ENCODE data around the gene MTHFD2L.

DNA sequence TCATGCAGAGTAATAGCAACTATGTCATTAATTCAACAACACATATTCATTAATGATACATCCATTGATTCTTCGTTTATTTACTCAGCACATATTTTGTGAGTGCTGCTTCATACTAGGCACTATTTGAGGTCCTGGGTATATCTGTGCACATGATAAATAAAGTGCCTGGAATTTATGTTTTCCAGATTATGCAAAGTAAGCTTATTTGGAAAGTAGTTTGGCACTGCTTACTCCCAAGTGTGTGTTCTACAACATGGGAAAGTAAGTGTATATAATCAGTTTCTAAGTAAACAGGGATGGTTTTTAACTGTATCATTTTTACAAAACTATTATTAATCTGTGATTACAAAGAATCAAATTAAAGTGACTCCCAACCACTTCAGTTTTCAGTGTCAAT lies 133.6 kb downstream of the MTHFD2L start:
- TF ChIP-seq, protein P1, sequence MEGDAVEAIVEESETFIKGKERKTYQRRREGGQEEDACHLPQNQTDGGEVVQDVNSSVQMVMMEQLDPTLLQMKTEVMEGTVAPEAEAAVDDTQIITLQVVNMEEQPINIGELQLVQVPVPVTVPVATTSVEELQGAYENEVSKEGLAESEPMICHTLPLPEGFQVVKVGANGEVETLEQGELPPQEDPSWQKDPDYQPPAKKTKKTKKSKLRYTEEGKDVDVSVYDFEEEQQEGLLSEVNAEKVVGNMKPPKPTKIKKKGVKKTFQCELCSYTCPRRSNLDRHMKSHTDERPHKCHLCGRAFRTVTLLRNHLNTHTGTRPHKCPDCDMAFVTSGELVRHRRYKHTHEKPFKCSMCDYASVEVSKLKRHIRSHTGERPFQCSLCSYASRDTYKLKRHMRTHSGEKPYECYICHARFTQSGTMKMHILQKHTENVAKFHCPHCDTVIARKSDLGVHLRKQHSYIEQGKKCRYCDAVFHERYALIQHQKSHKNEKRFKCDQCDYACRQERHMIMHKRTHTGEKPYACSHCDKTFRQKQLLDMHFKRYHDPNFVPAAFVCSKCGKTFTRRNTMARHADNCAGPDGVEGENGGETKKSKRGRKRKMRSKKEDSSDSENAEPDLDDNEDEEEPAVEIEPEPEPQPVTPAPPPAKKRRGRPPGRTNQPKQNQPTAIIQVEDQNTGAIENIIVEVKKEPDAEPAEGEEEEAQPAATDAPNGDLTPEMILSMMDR (IDR thresholded peaks at IDR 0.05; ENCODE audit: control extremely low read depth in 1 of 3, insufficient read depth in 1 of 3, low read depth in 1 of 3, low read length in 3 of 3): no peak
- no peak for TF ChIP-seq RFX5 (IDR thresholded peaks at IDR 0.05; ENCODE audit: borderline replicate concordance, low read depth, low read length)
- no peak for TF ChIP-seq BCL11A (IDR thresholded peaks at IDR 0.05; ENCODE audit: low read depth in 2 of 2, low read length in 2 of 2)
- TF ChIP-seq EZH2 (IDR thresholded peaks at IDR 0.05; ENCODE audit: low read depth, low read length, severe bottlenecking): no peak
- no peak for TF ChIP-seq EP300 (IDR thresholded peaks at IDR 0.05; ENCODE audit: borderline replicate concordance in 1 of 2, low read depth in 2 of 2, low read length in 2 of 2)
- TF ChIP-seq SRF (IDR thresholded peaks at IDR 0.05; ENCODE audit: low read depth, low read length): no peak

Measured in H1 (cell line).